PFSK-1 (cell line): ENCODE results near the gene STON1.

Experiments
- FOXP2 ChIP-seq: optimal IDR thresholded peaks from 2 replicates; pipeline ENCODE3; 2011; ENCODE audit warnings: borderline replicate concordance, control low read depth, inconsistent platforms; ENCODE audit not compliant: insufficient read depth; ENCODE audit errors: extremely low read length, extremely low read depth
- POLR2AphosphoS5 ChIP-seq: IDR thresholded peaks from 2 replicates; pipeline ENCODE4 v1.6.1; 2012; ENCODE audit warnings: low read depth, mild to moderate bottlenecking, control low read depth, low read length, moderate library complexity
- REST ChIP-seq, 2 experiments: IDR thresholded peaks; 2 replicates each; pipeline versions ENCODE4 v1.6.1 to v1.8.0; 2011 to 2012; ENCODE audit warnings: low read depth in 2 of 2, low read length in 2 of 2, control low read depth in 1 of 2, inconsistent platforms in 1 of 2, mild to moderate bottlenecking in 1 of 2, moderate library complexity in 1 of 2; ENCODE audit not compliant: insufficient read depth in 1 of 2
- SIN3A ChIP-seq: IDR thresholded peaks from 2 replicates; pipeline ENCODE4 v1.6.1; 2012; ENCODE audit warnings: mild to moderate bottlenecking, low read length, moderate library complexity, borderline replicate concordance; ENCODE audit not compliant: insufficient read depth
- TAF1 ChIP-seq: IDR thresholded peaks from 2 replicates; pipeline ENCODE4 v1.6.1; 2012; ENCODE audit warnings: low read length, control low read depth, borderline replicate concordance; ENCODE audit not compliant: insufficient read depth

STON1 gene

GRCh38 chr2:48483916-48484315, 46.0 kb upstream of the STON1 start:
- TF ChIP-seq POLR2AphosphoS5 = no peak
- no peak for TF ChIP-seq SIN3A
- no peak for TF ChIP-seq TAF1
- no peak for TF ChIP-seq REST (IDR thresholded peaks at IDR 0.05; ENCODE audit: insufficient read depth in 1 of 2, low read depth in 2 of 2, low read length in 2 of 2)
- TF ChIP-seq FOXP2 = no peak

GRCh38 chr2:48488545-48488944, 41.4 kb upstream of the STON1 start:
- TF ChIP-seq SIN3A = no peak
- TF ChIP-seq REST (IDR thresholded peaks at IDR 0.05; ENCODE audit: insufficient read depth in 1 of 2, low read depth in 2 of 2, low read length in 2 of 2) = no peak
- no peak for TF ChIP-seq TAF1
- TF ChIP-seq FOXP2 = no peak
- no peak for TF ChIP-seq POLR2AphosphoS5

GRCh38 chr2:48496849-48497248, 33.1 kb upstream of the STON1 start:
- TF ChIP-seq TAF1 (no peak), SIN3A (no peak), REST (IDR thresholded peaks at IDR 0.05; ENCODE audit: insufficient read depth in 1 of 2, low read depth in 2 of 2, low read length in 2 of 2) (no peak), FOXP2 (no peak), POLR2AphosphoS5 (no peak)

GRCh38 chr2:48504647-48505327, 25.2 kb upstream of the STON1 start:
- TF ChIP-seq POLR2AphosphoS5 = no peak
- no peak for TF ChIP-seq FOXP2
- TF ChIP-seq TAF1 = no peak

- TF ChIP-seq SIN3A = no peak
- no peak for TF ChIP-seq FOXP2
- TF ChIP-seq TAF1 = no peak
- no peak for TF ChIP-seq POLR2AphosphoS5
- TF ChIP-seq REST (IDR thresholded peaks at IDR 0.05; ENCODE audit: insufficient read depth in 1 of 2, low read depth in 2 of 2, low read length in 2 of 2) = no peak
These were observed 22.8 kb upstream of the STON1 start for GRCh38 chr2:48507111-48507510.
